CD14-positive monocyte (primary cell): ENCODE data around the gene AP1B1. TPM values are rescaled to one million over a fixed set of nuclear protein-coding genes. Genes with fewer than 3 reads are reported as not detected.

Experiments
- DNase-seq, 3 donors: peaks; one replicate each; pipeline ENCODE4 v3.0.0-alpha.2; 2011 to 2022
- H2AFZ ChIP-seq: 2 replicates; pipeline ENCODE4 v1.6.0; 2012; ENCODE audit warnings: mild to moderate bottlenecking, low read depth, low read length, inconsistent platforms; ENCODE audit not compliant: insufficient read depth, poor library complexity, severe bottlenecking
- H3K27ac ChIP-seq, 2 donors: 1 replicate in 1 of 2; 2 replicates in 1 of 2; pipeline ENCODE4 v1.5.1; 2012 to 2013; ENCODE audit warnings: low read length in 2 of 2, control low read depth in 1 of 2, inconsistent platforms in 1 of 2, low read depth in 1 of 2, mild to moderate bottlenecking in 1 of 2
- H3K27me3 ChIP-seq, 2 donors: one replicate each; pipeline versions ENCODE4 v1.6.0 to v1.6.1; 2011 to 2013; ENCODE audit warnings: low read length in 2 of 2; ENCODE audit not compliant: control insufficient read depth in 2 of 2, insufficient read depth in 2 of 2
- H3K36me3 ChIP-seq, 2 donors: replicated peaks in 1 of 2; 1 replicate in 1 of 2; 2 replicates in 1 of 2; pipeline versions ENCODE4 v1.5.1 to v1.6.1; 2012 to 2013; ENCODE audit warnings: low read length in 2 of 2, control low read depth in 1 of 2, inconsistent platforms in 1 of 2, mild to moderate bottlenecking in 1 of 2; ENCODE audit not compliant: insufficient read depth in 2 of 2, control insufficient read depth in 1 of 2
- H3K4me1 ChIP-seq, 2 donors: 1 replicate in 1 of 2; 2 replicates in 1 of 2; pipeline versions ENCODE4 v1.5.1 to v1.6.1; 2012 to 2013; ENCODE audit warnings: low read length in 2 of 2, control low read depth in 1 of 2, inconsistent platforms in 1 of 2, mild to moderate bottlenecking in 1 of 2, moderate library complexity in 1 of 2; ENCODE audit not compliant: insufficient read depth in 2 of 2, control insufficient read depth in 1 of 2
- H3K4me2 ChIP-seq: replicated peaks from 2 replicates; pipeline ENCODE3; 2012; ENCODE audit warnings: low read length, moderate library complexity, mild to moderate bottlenecking; ENCODE audit not compliant: poor library complexity, severe bottlenecking; ENCODE audit errors: extremely low read depth
- H3K4me3 ChIP-seq, 3 experiments: fragments of 200-600 bp in 1 of 3; sonication (generic) in 1 of 3; replicated peaks in 1 of 3; 1 replicate in 2 of 3; 2 replicates in 1 of 3; pipeline ENCODE4 v1.5.1; 2011 to 2013; ENCODE audit warnings: low read length in 3 of 3, mild to moderate bottlenecking in 3 of 3, control low read depth in 2 of 3, low read depth in 2 of 3, inconsistent platforms in 1 of 3, moderate library complexity in 1 of 3
- H3K79me2 ChIP-seq: 2 replicates; pipeline ENCODE4 v1.6.0; 2012; ENCODE audit warnings: mild to moderate bottlenecking, control low read depth, inconsistent platforms, low read length, moderate library complexity; ENCODE audit not compliant: insufficient read depth
- H3K9ac ChIP-seq: 2 replicates; pipeline ENCODE4 v1.6.0; 2017; ENCODE audit warnings: low read length, mild to moderate bottlenecking; ENCODE audit not compliant: insufficient read depth, poor library complexity, severe bottlenecking
- H3K9me3 ChIP-seq, 2 donors: replicated peaks in 1 of 2; 1 replicate in 1 of 2; 2 replicates in 1 of 2; pipeline versions ENCODE4 v1.5.1 to v1.6.1; 2012 to 2013; ENCODE audit warnings: low read length in 2 of 2, control low read depth in 1 of 2; ENCODE audit not compliant: control insufficient read depth in 1 of 2, insufficient read depth in 1 of 2
- H4K20me1 ChIP-seq: 2 replicates; pipeline ENCODE4 v1.6.0; 2012; ENCODE audit warnings: mild to moderate bottlenecking, low read length, control low read depth, moderate library complexity; ENCODE audit not compliant: insufficient read depth
- H3K27ac Mint-ChIP-seq, 7 donors: one replicate each; pipeline ENCODE4 v1.8.0; 2020; ENCODE audit warnings: mild to moderate bottlenecking in 7 of 7, mixed read lengths in 7 of 7, moderate library complexity in 6 of 7, inconsistent platforms in 2 of 7
- H3K27me3 Mint-ChIP-seq, 3 donors: one replicate each; pipeline ENCODE4 v1.8.0; 2021 to 2022; ENCODE audit warnings: low read depth in 3 of 3, mild to moderate bottlenecking in 3 of 3, mixed read lengths in 3 of 3, moderate library complexity in 3 of 3, inconsistent platforms in 1 of 3
- H3K36me3 Mint-ChIP-seq, 2 donors: one replicate each; pipeline ENCODE4 v1.8.0; 2020; ENCODE audit warnings: mixed read lengths in 2 of 2, inconsistent platforms in 1 of 2, mild to moderate bottlenecking in 1 of 2
- H3K4me1 Mint-ChIP-seq: one replicate; pipeline ENCODE4 v1.8.0; 2020; ENCODE audit warnings: mild to moderate bottlenecking, mixed read lengths
- H3K4me3 Mint-ChIP-seq, 2 donors: one replicate each; pipeline ENCODE4 v1.8.0; 2020; ENCODE audit warnings: mild to moderate bottlenecking in 2 of 2, mixed read lengths in 2 of 2, moderate library complexity in 1 of 2
- H3K9me3 Mint-ChIP-seq, 7 donors: one replicate each; pipeline ENCODE4 v1.8.0; 2020 to 2022; ENCODE audit warnings: mixed read lengths in 7 of 7, mild to moderate bottlenecking in 6 of 7, moderate library complexity in 6 of 7, inconsistent platforms in 2 of 7
- WGBS: methylation state at CpG from one replicate; pipeline ENCODE4 v1.1.5; 2013; ENCODE audit warnings: missing lambda C conversion rate; ENCODE audit not compliant: insufficient coverage; 5-methylcytosine and 5-hydroxymethylcytosine counted together
- intact Hi-C, 2 donors: fragments of 100-400 bp; cut with micrococcal nuclease; formaldehyde crosslinking; loops; one replicate each; pipeline versions ENCODE4 v1.15.0 to v1.15.1; 2023
- polyA plus RNA-seq, 3 donors: library from polyadenylated mRNA; depleted of rRNA in 1 of 3; unstranded in 2 of 3; stranded (reverse) in 1 of 3; fragments of 300-500 nt in 2 of 3; fragments of >200 nt in 1 of 3; fragmentation: Illumina TruSeq in 2 of 3; gene quantifications; 1 replicate in 2 of 3; 2 replicates in 1 of 3; pipeline ENCODE4 v1.2.3, GENCODE V29; 2012 to 2021
- TF ChIP-seq, protein P1 (sequence below): fragments of 200-600 bp; IDR thresholded peaks from one replicate; pipeline ENCODE4 v1.8.0; 2022; ENCODE audit warnings: antibody characterized with exemption, mild to moderate bottlenecking

AP1B1 gene
- polyA plus RNA-seq, 3 donors = 29.0 to 102 (median 40.3) TPM

DNA sequence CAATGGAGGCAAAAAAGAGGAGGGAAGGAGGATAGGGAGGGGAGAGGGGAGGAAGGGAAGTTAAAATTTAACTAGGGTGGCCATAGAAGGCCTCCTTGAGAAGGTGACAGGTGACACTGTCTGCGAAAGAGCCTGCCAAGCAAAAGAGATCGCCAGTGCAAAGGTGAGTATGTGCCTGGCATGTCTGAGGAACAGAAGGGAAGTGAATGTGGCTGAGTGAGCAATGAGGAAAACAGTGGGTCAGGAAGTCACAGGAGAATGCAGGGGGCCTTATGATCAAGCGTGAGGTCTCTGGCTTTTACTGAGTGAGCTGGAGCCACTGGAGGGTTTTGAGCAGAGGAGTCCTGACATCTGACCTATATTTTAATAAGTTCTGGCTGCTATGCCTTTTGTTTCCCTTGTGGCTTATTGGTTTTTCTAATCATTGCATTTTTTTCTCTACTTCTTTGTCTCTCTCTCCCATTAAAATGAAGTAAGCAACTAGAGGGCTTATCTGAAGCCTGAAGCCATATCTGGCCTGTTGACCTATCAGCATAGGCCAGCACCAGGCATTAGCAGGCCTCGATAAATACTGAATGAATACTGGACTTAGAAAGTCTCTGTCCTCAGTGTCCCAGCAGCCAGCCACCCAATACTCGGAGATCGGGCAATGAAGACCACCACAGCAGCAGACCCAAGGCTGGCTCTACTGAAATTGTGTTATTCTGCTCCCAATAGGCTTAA is 5.6 kb downstream of the AP1B1 start:
- H3K4me3 Mint-ChIP-seq = peak overlapping the region in 1 of 2 donors; percentile 16
- WGBS = 35% methylated on average over 2 of the region's 6 CpGs
- Histone ChIP-seq H3K79me2 (peaks cover 82% of the 10 kb centered on the region), H3K27me3 (no peaks in the 10 kb centered on the region), H3K9me3 (no peaks in the 10 kb centered on the region), H3K4me2 (no peak overlapping the region), H3K4me1 (peaks cover 44 to 46% of the 10 kb centered on the region in 2 donors), H3K4me3 (no peak overlapping the region), H3K36me3 (peaks cover 16 to 55% of the 10 kb centered on the region in 2 donors), H2AFZ (no peak overlapping the region), H4K20me1 (peaks cover 78% of the 10 kb centered on the region), H3K27ac (no peak overlapping the region), H3K9ac (no peak overlapping the region)
- peak overlapping the region in 2 of 7 donors; percentile 29 to 36 for H3K27ac Mint-ChIP-seq
- peaks cover 58% of the 10 kb centered on the region for H3K4me1 Mint-ChIP-seq
- peaks cover 0 to 3% (median 0%) of the 10 kb centered on the region in 3 donors for H3K27me3 Mint-ChIP-seq
- H3K36me3 Mint-ChIP-seq = peaks cover 43 to 60% of the 10 kb centered on the region in 2 donors
- H3K9me3 Mint-ChIP-seq = no peaks in the 10 kb centered on the region
- no peak for DNase-seq
- TF ChIP-seq, protein P1, sequence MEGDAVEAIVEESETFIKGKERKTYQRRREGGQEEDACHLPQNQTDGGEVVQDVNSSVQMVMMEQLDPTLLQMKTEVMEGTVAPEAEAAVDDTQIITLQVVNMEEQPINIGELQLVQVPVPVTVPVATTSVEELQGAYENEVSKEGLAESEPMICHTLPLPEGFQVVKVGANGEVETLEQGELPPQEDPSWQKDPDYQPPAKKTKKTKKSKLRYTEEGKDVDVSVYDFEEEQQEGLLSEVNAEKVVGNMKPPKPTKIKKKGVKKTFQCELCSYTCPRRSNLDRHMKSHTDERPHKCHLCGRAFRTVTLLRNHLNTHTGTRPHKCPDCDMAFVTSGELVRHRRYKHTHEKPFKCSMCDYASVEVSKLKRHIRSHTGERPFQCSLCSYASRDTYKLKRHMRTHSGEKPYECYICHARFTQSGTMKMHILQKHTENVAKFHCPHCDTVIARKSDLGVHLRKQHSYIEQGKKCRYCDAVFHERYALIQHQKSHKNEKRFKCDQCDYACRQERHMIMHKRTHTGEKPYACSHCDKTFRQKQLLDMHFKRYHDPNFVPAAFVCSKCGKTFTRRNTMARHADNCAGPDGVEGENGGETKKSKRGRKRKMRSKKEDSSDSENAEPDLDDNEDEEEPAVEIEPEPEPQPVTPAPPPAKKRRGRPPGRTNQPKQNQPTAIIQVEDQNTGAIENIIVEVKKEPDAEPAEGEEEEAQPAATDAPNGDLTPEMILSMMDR = no peak
- intact Hi-C loops = loop anchor here in 1 of 2 donors (10.0 kb wide), 1 partner anchor 118 kb away; the partner anchor contains the start of genes EWSR1 and RHBDD3

- 98% methylated on average over 6 of the region's 6 CpGs for WGBS
- Histone ChIP-seq H3K27ac (no peak overlapping the region), H2AFZ (no peak overlapping the region), H3K9ac (no peak overlapping the region), H4K20me1 (peaks cover 97% of the 10 kb centered on the region), H3K9me3 (no peaks in the 10 kb centered on the region), H3K4me1 (peaks cover 31 to 32% of the 10 kb centered on the region in 2 donors), H3K36me3 (peaks cover 30 to 74% of the 10 kb centered on the region in 2 donors), H3K27me3 (no peaks in the 10 kb centered on the region), H3K4me3 (no peak overlapping the region), H3K4me2 (no peak overlapping the region), H3K79me2 (peaks cover 87% of the 10 kb centered on the region)
- intact Hi-C loops = loop anchor here in 1 of 2 donors (10.0 kb wide), 1 partner anchor 116 kb away; the partner anchor contains the start of genes EWSR1 and RHBDD3
- H3K27ac Mint-ChIP-seq = peak overlapping the region in 3 of 7 donors; percentile 7 to 69 (median 60)
- H3K36me3 Mint-ChIP-seq = peaks cover 60 to 79% of the 10 kb centered on the region in 2 donors
- H3K27me3 Mint-ChIP-seq = peaks cover 0 to 3% (median 0%) of the 10 kb centered on the region in 3 donors
- peaks cover 0 to 1% (median 0%) of the 10 kb centered on the region in 7 donors for H3K9me3 Mint-ChIP-seq
- DNase-seq = no peak
- TF ChIP-seq, protein P1 = no peak
- H3K4me3 Mint-ChIP-seq = no peak overlapping the region
- H3K4me1 Mint-ChIP-seq = peaks cover 52% of the 10 kb centered on the region
Observed at GRCh38 chr22:29380856-29381255, 7.5 kb downstream of the AP1B1 start.
